Body of pancreas (tissue), 4 donors: ENCODE results near the gene ANAPC1. TPM values are rescaled to one million over a fixed set of nuclear protein-coding genes. Genes with fewer than 3 reads are reported as not detected.

Source experiments
- microRNA-seq, 2 donors: library from miRNA; unstranded; fragments of <30 nt; microRNA quantifications; one replicate each; pipeline ENCODE4, GENCODE V29; 2016; ENCODE audit warnings: borderline number of aligned reads in 2 of 2, borderline replicate concordance in 2 of 2
- small RNA-seq: library from RNA; depleted of rRNA; stranded (forward); fragments of <200 nt; gene quantifications from one replicate; pipeline ENCODE3, GENCODE V24; 2016
- total RNA-seq, 2 donors: library from RNA; depleted of rRNA; stranded (reverse); fragments of >200 nt; gene quantifications; one replicate each; pipeline ENCODE4 v1.1.0, GENCODE V29; 2016

ANAPC1 gene
- total RNA-seq, 2 donors from 2014 or later: 40.2 to 67.2 TPM

Small RNAs within 50 kb of the gene (microRNA-seq; reads per million reads assigned to microRNA genes)
- gene MIR4771-2: 0 reads per million in 2 donors

Small RNAs within 50 kb of the gene (small RNA-seq; reads per million reads assigned to genes)
- gene MIR4771-2 (not detected), gene RN7SL297P (not detected)

Other genes with a start within 250 kb of the ANAPC1 start
- gene MERTK, start 14.4 kb upstream of the ANAPC1 start, total RNA-seq: 1 to 10 TPM; 7.9 to 9.6 TPM
- gene TMEM87B, start 171.1 kb upstream of the ANAPC1 start, total RNA-seq: 10 to 100 TPM; 14.8 to 15.3 TPM